ENCODE data around the gene CRYBA2. TPM values are rescaled to one million over a fixed set of nuclear protein-coding genes. Genes with fewer than 3 reads are reported as not detected.

The CRYBA2 gene
- total RNA-seq, 1 experiment from 2014 or later, result not detected

GRCh38 chr2:219018286-219018685 lies 25.1 kb upstream of the CRYBA2 start:
- Histone ChIP-seq H3K27ac (no peak overlapping the region), H3K4me1 (replicated peaks) (no peaks in the 10 kb centered on the region), H3K4me3 (no peak overlapping the region), H3K9me3 (replicated peaks) (no peaks in the 10 kb centered on the region), H3K36me3 (no peaks in the 10 kb centered on the region), H3K27me3 (replicated peaks) (peaks cover 15% of the 10 kb centered on the region)
- no peak for DNase-seq (ENCODE audit: low read depth in 1 of 2, low spot score in 2 of 2)

GRCh38 chr2:219017201-219017931 lies 24.1 kb upstream of the CRYBA2 start:
- Histone ChIP-seq H3K4me1 (replicated peaks) (no peaks in the 10 kb centered on the region), H3K4me3 (no peak overlapping the region), H3K9me3 (replicated peaks) (no peaks in the 10 kb centered on the region), H3K27ac (no peak overlapping the region), H3K36me3 (no peaks in the 10 kb centered on the region), H3K27me3 (replicated peaks) (peaks cover 10% of the 10 kb centered on the region)
- DNase-seq (ENCODE audit: low read depth in 1 of 2, low spot score in 2 of 2), result no peak

GRCh38 chr2:219016721-219017120 lies 23.5 kb upstream of the CRYBA2 start:
- no peaks in the 10 kb centered on the region for H3K4me1 ChIP-seq (replicated peaks)
- H3K27ac ChIP-seq, result no peak overlapping the region
- H3K27me3 ChIP-seq (replicated peaks), result peaks cover 10% of the 10 kb centered on the region
- DNase-seq (ENCODE audit: low read depth in 1 of 2, low spot score in 2 of 2), result no peak
- no peaks in the 10 kb centered on the region for H3K9me3 ChIP-seq (replicated peaks)
- no peaks in the 10 kb centered on the region for H3K36me3 ChIP-seq
- H3K4me3 ChIP-seq, result no peak overlapping the region

- Histone ChIP-seq H3K36me3 (no peaks in the 10 kb centered on the region), H3K27ac (no peak overlapping the region), H3K27me3 (replicated peaks) (peaks cover 5% of the 10 kb centered on the region; the same call in 1 of the 2 replicates), H3K4me1 (replicated peaks) (no peaks in the 10 kb centered on the region), H3K9me3 (replicated peaks) (no peaks in the 10 kb centered on the region), H3K4me3 (no peak overlapping the region)
- no peak for DNase-seq (ENCODE audit: low read depth in 1 of 2, low spot score in 2 of 2)
Observed at GRCh38 chr2:219010873-219011272, 17.7 kb upstream of the CRYBA2 start.

GRCh38 chr2:219010162-219010756 lies 17.0 kb upstream of the CRYBA2 start:
- Histone ChIP-seq H3K36me3 (no peaks in the 10 kb centered on the region), H3K27me3 (replicated peaks) (peaks cover 9% of the 10 kb centered on the region), H3K4me3 (no peak overlapping the region), H3K9me3 (replicated peaks) (no peaks in the 10 kb centered on the region), H3K27ac (no peak overlapping the region), H3K4me1 (replicated peaks) (no peaks in the 10 kb centered on the region)
- no peak for DNase-seq (ENCODE audit: low read depth in 1 of 2, low spot score in 2 of 2)

- Histone ChIP-seq H3K9me3 (replicated peaks) (no peaks in the 10 kb centered on the region), H3K4me3 (no peak overlapping the region), H3K27me3 (replicated peaks) (peaks cover 12% of the 10 kb centered on the region), H3K36me3 (no peaks in the 10 kb centered on the region), H3K27ac (no peak overlapping the region), H3K4me1 (replicated peaks) (no peaks in the 10 kb centered on the region)
- no peak for DNase-seq (ENCODE audit: low read depth in 1 of 2, low spot score in 2 of 2)
Observed at GRCh38 chr2:219009294-219009693, 16.1 kb upstream of the CRYBA2 start.

GRCh38 chr2:219003979-219004378 lies 10.8 kb upstream of the CRYBA2 start:
- Histone ChIP-seq H3K27ac (no peak overlapping the region), H3K4me1 (replicated peaks) (peaks cover 4% of the 10 kb centered on the region; the same call in 1 of the 2 replicates), H3K9me3 (replicated peaks) (no peaks in the 10 kb centered on the region), H3K36me3 (no peaks in the 10 kb centered on the region), H3K27me3 (replicated peaks) (peaks cover 62% of the 10 kb centered on the region), H3K4me3 (no peak overlapping the region)
- DNase-seq (ENCODE audit: low read depth in 1 of 2, low spot score in 2 of 2), result no peak

- Histone ChIP-seq H3K27me3 (replicated peaks) (peaks cover 66% of the 10 kb centered on the region), H3K4me1 (replicated peaks) (peaks cover 4% of the 10 kb centered on the region; the same call in 1 of the 2 replicates), H3K27ac (no peak overlapping the region), H3K9me3 (replicated peaks) (no peaks in the 10 kb centered on the region), H3K4me3 (no peak overlapping the region), H3K36me3 (no peaks in the 10 kb centered on the region)
- DNase-seq (ENCODE audit: low read depth in 1 of 2, low spot score in 2 of 2), result no peak
Observed at GRCh38 chr2:219003267-219003634, 10.0 kb upstream of the CRYBA2 start.

- H3K27ac ChIP-seq, result no peak overlapping the region
- no peak for DNase-seq (ENCODE audit: low read depth in 1 of 2, low spot score in 2 of 2)
- H3K27me3 ChIP-seq (replicated peaks), result peaks cover 69% of the 10 kb centered on the region
- H3K36me3 ChIP-seq, result no peaks in the 10 kb centered on the region
- peaks cover 4% of the 10 kb centered on the region; the same call in 1 of the 2 replicates for H3K4me1 ChIP-seq (replicated peaks)
- no peak overlapping the region for H3K4me3 ChIP-seq
- H3K9me3 ChIP-seq (replicated peaks), result no peaks in the 10 kb centered on the region
Observed at GRCh38 chr2:219002395-219003266, 9.4 kb upstream of the CRYBA2 start.

- H3K36me3 ChIP-seq, result no peaks in the 10 kb centered on the region
- no peak overlapping the region for H3K4me3 ChIP-seq
- H3K9me3 ChIP-seq (replicated peaks), result no peaks in the 10 kb centered on the region
- no peak for DNase-seq (ENCODE audit: low read depth in 1 of 2, low spot score in 2 of 2)
- peaks cover 67% of the 10 kb centered on the region for H3K27me3 ChIP-seq (replicated peaks)
- H3K4me1 ChIP-seq (replicated peaks), result peaks cover 4% of the 10 kb centered on the region; the same call in 1 of the 2 replicates
- H3K27ac ChIP-seq, result no peak overlapping the region
Observed at GRCh38 chr2:219001577-219002394, 8.6 kb upstream of the CRYBA2 start.

- Histone ChIP-seq H3K9me3 (replicated peaks) (no peaks in the 10 kb centered on the region), H3K36me3 (no peaks in the 10 kb centered on the region), H3K4me1 (replicated peaks) (peaks cover 7% of the 10 kb centered on the region), H3K4me3 (no peak overlapping the region), H3K27me3 (replicated peaks) (peaks cover 69% of the 10 kb centered on the region), H3K27ac (no peak overlapping the region)
- DNase-seq (ENCODE audit: low read depth in 1 of 2, low spot score in 2 of 2), result no peak
Observed at GRCh38 chr2:219001100-219001576, 7.9 kb upstream of the CRYBA2 start.

- no peak for DNase-seq (ENCODE audit: low read depth in 1 of 2, low spot score in 2 of 2)
- Histone ChIP-seq H3K4me3 (no peak overlapping the region), H3K4me1 (replicated peaks) (peaks cover 9% of the 10 kb centered on the region), H3K9me3 (replicated peaks) (no peaks in the 10 kb centered on the region), H3K27me3 (replicated peaks) (peaks cover 73% of the 10 kb centered on the region), H3K36me3 (no peaks in the 10 kb centered on the region), H3K27ac (no peak overlapping the region)
Observed at GRCh38 chr2:219000569-219000960, 7.3 kb upstream of the CRYBA2 start.

GRCh38 chr2:218999881-219000568 lies 6.8 kb upstream of the CRYBA2 start:
- Histone ChIP-seq H3K36me3 (no peaks in the 10 kb centered on the region), H3K9me3 (replicated peaks) (no peaks in the 10 kb centered on the region), H3K4me3 (no peak overlapping the region), H3K27me3 (replicated peaks) (peaks cover 74% of the 10 kb centered on the region), H3K27ac (no peak overlapping the region), H3K4me1 (replicated peaks) (peaks cover 9% of the 10 kb centered on the region)
- no peak for DNase-seq (ENCODE audit: low read depth in 1 of 2, low spot score in 2 of 2)
